HG02588 (cell line): Measurements from ENCODE around the gene FAS.

Experiments used
- ATAC-seq: cut with Tn5 transposase; IDR thresholded peaks from one replicate; pipeline ENCODE4 v1.9.1; 2021; ENCODE audit warnings: mild to moderate bottlenecking, moderate library complexity; ENCODE audit not compliant: unreplicated experiment

The FAS gene

GRCh38 chr10:89032141-89032891, 41.7 kb downstream of the FAS start:
- peak; percentile 75 for ATAC-seq

- ATAC-seq = no peak
Observed at GRCh38 chr10:89035461-89035860, 44.9 kb downstream of the FAS start.

GRCh38 chr10:89037096-89037495, 46.5 kb downstream of the FAS start:
- no peak for ATAC-seq

GRCh38 chr10:89042562-89042961, 52.0 kb downstream of the FAS start:
- ATAC-seq = no peak

GRCh38 chr10:89043052-89043451, 52.5 kb downstream of the FAS start:
- ATAC-seq = no peak

- no peak for ATAC-seq
Observed at GRCh38 chr10:89047397-89047796, 56.8 kb downstream of the FAS start.

DNA sequence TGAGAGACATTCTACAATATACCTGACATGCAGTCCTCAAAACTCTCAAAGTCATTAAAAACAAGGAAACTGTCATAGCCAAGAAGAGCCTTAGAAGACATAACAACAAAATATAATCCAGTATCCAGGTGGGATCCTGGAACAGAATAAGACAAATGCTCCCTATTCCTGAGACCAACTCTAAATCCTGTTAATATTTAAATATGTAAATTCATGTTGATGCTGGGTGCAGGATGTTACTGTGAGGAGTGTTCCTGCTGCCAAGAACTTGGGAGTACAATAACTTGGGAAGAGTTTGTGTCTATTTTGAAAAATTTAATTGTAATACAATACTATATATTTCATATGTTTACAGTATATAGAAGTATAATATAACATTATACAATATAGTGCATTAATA, 61.0 kb downstream of the FAS start:
- ATAC-seq = no peak

DNA sequence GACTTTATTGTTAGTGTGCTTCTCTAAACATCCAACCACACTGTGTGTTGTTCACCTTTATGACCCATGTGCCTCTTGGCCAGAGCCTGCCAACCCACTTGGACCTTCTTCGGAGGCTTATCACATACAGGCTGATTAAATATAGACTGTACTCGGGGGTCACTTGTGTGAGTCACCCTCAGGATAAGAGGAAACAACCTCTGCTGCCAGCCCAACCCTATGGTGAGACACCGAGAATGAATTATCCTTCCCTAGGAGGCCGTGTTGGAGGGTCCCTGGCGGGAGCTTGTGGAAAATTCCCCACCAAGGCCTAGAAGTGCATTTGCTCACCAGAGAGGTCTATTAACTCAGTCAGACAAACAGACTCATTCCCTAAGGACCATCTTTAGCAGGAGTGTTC, 63.0 kb downstream of the FAS start:
- ATAC-seq = no peak

- ATAC-seq = no peak
Observed at GRCh38 chr10:89055159-89055558, 64.6 kb downstream of the FAS start.

DNA sequence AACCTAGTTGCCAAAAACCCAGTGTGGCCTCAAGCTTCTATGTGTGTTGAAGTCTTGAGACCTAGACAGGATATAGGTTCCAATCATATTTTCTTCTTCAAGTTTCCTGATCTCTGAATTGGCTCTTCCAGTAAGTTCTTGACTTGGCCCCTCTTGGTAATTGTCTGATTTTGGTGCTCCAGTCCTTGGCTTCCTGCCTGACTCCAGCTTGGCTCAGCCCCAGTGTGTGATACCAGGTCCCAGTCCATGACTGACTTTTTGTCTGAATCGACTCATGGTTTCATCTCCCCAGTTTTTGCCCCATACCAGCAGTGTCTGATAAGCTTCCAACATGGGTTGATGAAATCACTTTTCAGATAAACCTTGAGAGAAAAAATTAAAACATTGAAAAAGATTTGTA, 72.3 kb downstream of the FAS start:
- ATAC-seq = no peak

GRCh38 chr10:89063465-89063864, 72.9 kb downstream of the FAS start:
- ATAC-seq = no peak

DNA sequence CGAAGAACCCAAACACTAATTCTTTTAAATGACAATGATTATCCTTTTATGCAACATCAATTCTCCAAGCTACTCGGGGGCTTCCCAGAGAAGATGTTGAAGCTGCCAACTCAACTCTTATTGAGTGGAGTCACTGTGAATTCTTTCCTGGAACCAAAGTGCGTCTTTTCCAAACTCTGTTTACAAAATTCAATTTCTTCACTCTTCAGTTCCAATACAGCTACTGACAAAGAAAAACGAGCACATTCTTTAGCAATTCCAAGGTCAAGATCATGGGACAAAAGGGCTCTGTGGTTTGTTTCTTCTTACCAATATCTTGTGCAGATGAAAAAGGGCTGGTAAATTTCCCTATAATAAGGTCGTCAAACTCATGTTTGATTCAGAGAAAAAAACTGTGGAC, 74.2 kb downstream of the FAS start:
- no peak for ATAC-seq
